Glutamatergic neuron (in vitro differentiated cells): ENCODE data around the gene GLI3. TPM values are rescaled to one million over a fixed set of nuclear protein-coding genes. Genes with fewer than 3 reads are reported as not detected.

Experiments
- DNase-seq: peaks from one replicate; pipeline ENCODE4 v3.0.0; 2022
- H3K27ac Mint-ChIP-seq: one replicate; pipeline ENCODE4 v1.8.0; 2020; ENCODE audit warnings: mild to moderate bottlenecking, mixed read lengths, inconsistent platforms; ENCODE audit not compliant: unreplicated experiment
- H3K27me3 Mint-ChIP-seq: one replicate; pipeline ENCODE4 v1.8.0; 2020; ENCODE audit warnings: mild to moderate bottlenecking, moderate library complexity, mixed read lengths, inconsistent platforms; ENCODE audit not compliant: unreplicated experiment
- H3K36me3 Mint-ChIP-seq: one replicate; pipeline ENCODE4 v1.8.0; 2020; ENCODE audit warnings: mild to moderate bottlenecking, mixed read lengths, inconsistent platforms; ENCODE audit not compliant: unreplicated experiment
- H3K4me1 Mint-ChIP-seq: one replicate; pipeline ENCODE4 v1.8.0; 2020; ENCODE audit warnings: mild to moderate bottlenecking, low read depth, mixed read lengths, inconsistent platforms; ENCODE audit not compliant: unreplicated experiment
- H3K4me3 Mint-ChIP-seq: one replicate; pipeline ENCODE4 v1.8.0; 2020; ENCODE audit warnings: mild to moderate bottlenecking, mixed read lengths, inconsistent platforms; ENCODE audit not compliant: unreplicated experiment
- H3K9me3 Mint-ChIP-seq: one replicate; pipeline ENCODE4 v1.8.0; 2020; ENCODE audit warnings: mild to moderate bottlenecking, moderate library complexity, mixed read lengths, inconsistent platforms; ENCODE audit not compliant: unreplicated experiment
- CTCF ChIP-seq: fragments of 200-600 bp; sonication (generic); IDR thresholded peaks from one replicate; pipeline ENCODE4 v1.5.0; 2021; ENCODE audit not compliant: partially characterized antibody, unreplicated experiment
- total RNA-seq: library from RNA; stranded (reverse); fragmentation: NEBNext Ultra II Directional; extraction: Animal tissue kit (Norgen Biotek cat#: 25700); gene quantifications from one replicate; pipeline ENCODE4 v1.2.1, GENCODE V29; 2021; ENCODE audit not compliant: unreplicated experiment

Gene GLI3
- total RNA-seq, 1 donor from 2014 or later: 2.9 TPM

- no peak for DNase-seq
- Mint-ChIP-seq H3K4me3 (no peak overlapping the region), H3K27me3 (peaks cover 2% of the 10 kb centered on the region), H3K9me3 (peaks cover 2% of the 10 kb centered on the region), H3K27ac (no peak overlapping the region), H3K4me1 (peaks cover 2% of the 10 kb centered on the region), H3K36me3 (no peaks in the 10 kb centered on the region)
- no peak for TF ChIP-seq CTCF
Measured at GRCh38 chr7:42077271-42078135, 159.5 kb downstream of the GLI3 start.

- Mint-ChIP-seq H3K4me3 (no peak overlapping the region), H3K27me3 (peaks cover 2% of the 10 kb centered on the region), H3K4me1 (peaks cover 2% of the 10 kb centered on the region), H3K36me3 (no peaks in the 10 kb centered on the region), H3K9me3 (peaks cover 2% of the 10 kb centered on the region), H3K27ac (no peak overlapping the region)
- TF ChIP-seq CTCF: no peak
- DNase-seq: no peak
Measured at GRCh38 chr7:42076870-42077269, 160.1 kb downstream of the GLI3 start.

- no peak for DNase-seq
- Mint-ChIP-seq H3K36me3 (no peaks in the 10 kb centered on the region), H3K4me1 (no peaks in the 10 kb centered on the region), H3K4me3 (no peak overlapping the region), H3K9me3 (peaks cover 2% of the 10 kb centered on the region), H3K27ac (no peak overlapping the region), H3K27me3 (peaks cover 2% of the 10 kb centered on the region)
- TF ChIP-seq CTCF: no peak
Measured at GRCh38 chr7:42075418-42075817, 161.6 kb downstream of the GLI3 start.

GRCh38 chr7:42074076-42074475 lies 162.9 kb downstream of the GLI3 start:
- DNase-seq: no peak
- peaks cover 2% of the 10 kb centered on the region for H3K4me1 Mint-ChIP-seq
- H3K27me3 Mint-ChIP-seq: peaks cover 2% of the 10 kb centered on the region
- no peak overlapping the region for H3K4me3 Mint-ChIP-seq
- no peak overlapping the region for H3K27ac Mint-ChIP-seq
- no peaks in the 10 kb centered on the region for H3K36me3 Mint-ChIP-seq
- TF ChIP-seq CTCF: no peak
- peaks cover 2% of the 10 kb centered on the region for H3K9me3 Mint-ChIP-seq
